Keratinocyte (primary cell): ENCODE data around the gene FITM2. TPM values are rescaled to one million over a fixed set of nuclear protein-coding genes. Genes with fewer than 3 reads are reported as not detected.

Source experiments
- DNase-seq: peaks from one replicate; pipeline ENCODE4 v3.0.0-alpha.2; 2011; ENCODE audit warnings: low read depth, missing footprints, low spot score
- FAIRE-seq: peaks from 2 replicates; lab custom pipeline; 2011; peaks lifted over from hg19 to GRCh38; lab: Jason Lieb, UNC
- H2AFZ ChIP-seq: 2 replicates; pipeline ENCODE4 v1.6.0; 2012; ENCODE audit warnings: low read length, control low read depth, inconsistent platforms; ENCODE audit not compliant: control insufficient read depth
- H3K27ac ChIP-seq: 2 replicates; pipeline ENCODE4 v1.5.1; 2011; ENCODE audit warnings: low read length; ENCODE audit not compliant: control insufficient read depth, insufficient read depth
- H3K27me3 ChIP-seq: 3 replicates; pipeline ENCODE4 v1.6.0; 2011; ENCODE audit warnings: low read length; ENCODE audit not compliant: control insufficient read depth, insufficient read depth; ENCODE audit errors: extremely low read depth
- H3K36me3 ChIP-seq, 2 experiments: 2 replicates in 1 of 2; 3 replicates in 1 of 2; pipeline ENCODE4 v1.5.1; 2011; ENCODE audit warnings: low read length in 2 of 2, mild to moderate bottlenecking in 1 of 2; ENCODE audit not compliant: control insufficient read depth in 2 of 2, insufficient read depth in 2 of 2; ENCODE audit errors: extremely low read depth in 1 of 2
- H3K4me1 ChIP-seq: 3 replicates; pipeline ENCODE4 v1.5.1; 2011; ENCODE audit warnings: low read length; ENCODE audit not compliant: control insufficient read depth, insufficient read depth; ENCODE audit errors: extremely low read depth
- H3K4me2 ChIP-seq: 3 replicates; pipeline ENCODE4 v1.6.0; 2011; ENCODE audit warnings: low read depth, low read length; ENCODE audit not compliant: control insufficient read depth, insufficient read depth; ENCODE audit errors: extremely low read depth
- H3K4me3 ChIP-seq, 3 experiments: fragments of 200-600 bp in 1 of 3; sonication (generic) in 1 of 3; 2 replicates in 2 of 3; 3 replicates in 1 of 3; pipeline ENCODE4 v1.5.1; 2011 to 2016; ENCODE audit warnings: low read length in 3 of 3, mild to moderate bottlenecking in 3 of 3, control low read depth in 2 of 3, inconsistent platforms in 1 of 3, low read depth in 1 of 3, mixed read lengths in 1 of 3, mixed run types in 1 of 3, moderate library complexity in 1 of 3; ENCODE audit not compliant: control insufficient read depth in 2 of 3, insufficient read depth in 2 of 3; ENCODE audit errors: extremely low read depth in 1 of 3
- H3K79me2 ChIP-seq: 2 replicates; pipeline ENCODE4 v1.6.0; 2012; ENCODE audit warnings: low read length; ENCODE audit not compliant: control insufficient read depth, insufficient read depth
- H3K9ac ChIP-seq: 3 replicates; pipeline ENCODE4 v1.6.0; 2011; ENCODE audit warnings: low read length; ENCODE audit not compliant: control insufficient read depth, insufficient read depth; ENCODE audit errors: extremely low read depth
- H3K9me1 ChIP-seq: 3 replicates; pipeline ENCODE4 v1.6.0; 2011; ENCODE audit warnings: low read length; ENCODE audit not compliant: control insufficient read depth, insufficient read depth; ENCODE audit errors: extremely low read depth
- H3K9me3 ChIP-seq: 2 replicates; pipeline ENCODE4 v1.5.1; 2012; ENCODE audit warnings: low read depth, low read length; ENCODE audit not compliant: control insufficient read depth
- H4K20me1 ChIP-seq: 3 replicates; pipeline ENCODE4 v1.6.0; 2011; ENCODE audit warnings: low read length; ENCODE audit not compliant: control insufficient read depth, insufficient read depth; ENCODE audit errors: extremely low read depth
- CTCF ChIP-seq, 3 experiments: IDR thresholded peaks in 1 of 3; conservative IDR thresholded peaks in 1 of 3; optimal IDR thresholded peaks in 1 of 3; 2 replicates in 2 of 3; 3 replicates in 1 of 3; pipeline versions ENCODE3 to v1.5.1; 2011; ENCODE audit warnings: low read length in 3 of 3, mild to moderate bottlenecking in 3 of 3, moderate library complexity in 2 of 3, control low read depth in 1 of 3, inconsistent platforms in 1 of 3; ENCODE audit not compliant: insufficient read depth in 2 of 3; ENCODE audit errors: extremely low read depth in 1 of 3
- EZH2 ChIP-seq: IDR thresholded peaks from one replicate; pipeline ENCODE4 v1.6.1; 2012; ENCODE audit warnings: inconsistent platforms, mild to moderate bottlenecking, low read length, moderate library complexity
- dilution Hi-C: fragments of 300-500 bp; cut with MboI; formaldehyde crosslinking; loops from one replicate; pipeline ENCODE4 v1.7.0; 2020; ENCODE audit warnings: low sequenced_read_pairs; ENCODE audit not compliant: extremely low pct_ligation_motif_present
- polyA plus RNA-seq, 5 experiments: library from polyadenylated mRNA; depleted of rRNA in 3 of 5; stranded (reverse) in 3 of 5; stranded (forward) in 1 of 5; unstranded in 1 of 5; fragments of >200 nt; gene quantifications; 1 replicate in 1 of 5; 2 replicates in 3 of 5; 3 replicates in 1 of 5; pipeline versions ENCODE4 v1.2.1 to v1.2.3, GENCODE V29; 2011 to 2012; ENCODE audit warnings: missing spikeins in 2 of 5, low read depth in 1 of 5, low replicate concordance in 1 of 5

The FITM2 gene
- polyA plus RNA-seq, 1 donor (not counting 4 experiments of a cell fraction or from before 2014, with no cell fraction given), result 2.9 TPM

GRCh38 chr20:44291754-44292153 lies 19.2 kb downstream of the FITM2 start:
- no peaks in the 10 kb centered on the region for H3K36me3 ChIP-seq
- H3K4me1 ChIP-seq, result no peaks in the 10 kb centered on the region
- H3K27ac ChIP-seq, result no peak overlapping the region
- TF ChIP-seq CTCF (optimal IDR thresholded peaks at IDR 0.05 in 1 of 3, IDR thresholded peaks at IDR 0.05 in 1 of 3, conservative IDR thresholded peaks at IDR 0.05 in 1 of 3; ENCODE audit: extremely low read depth in 1 of 3, insufficient read depth in 2 of 3, low read length in 3 of 3) (no peak), EZH2 (no peak)
- H4K20me1 ChIP-seq, result no peaks in the 10 kb centered on the region
- no peaks in the 10 kb centered on the region for H3K9me3 ChIP-seq
- DNase-seq (no peak), FAIRE-seq (no peak)
- H3K27me3 ChIP-seq, result no peaks in the 10 kb centered on the region
- H3K79me2 ChIP-seq, result no peaks in the 10 kb centered on the region
- no peak overlapping the region for H2AFZ ChIP-seq
- H3K9me1 ChIP-seq, result no peaks in the 10 kb centered on the region
- no peak overlapping the region for H3K9ac ChIP-seq
- H3K4me3 ChIP-seq, result no peak overlapping the region
- H3K4me2 ChIP-seq, result no peak overlapping the region
- dilution Hi-C loops, result no loop called here

DNA sequence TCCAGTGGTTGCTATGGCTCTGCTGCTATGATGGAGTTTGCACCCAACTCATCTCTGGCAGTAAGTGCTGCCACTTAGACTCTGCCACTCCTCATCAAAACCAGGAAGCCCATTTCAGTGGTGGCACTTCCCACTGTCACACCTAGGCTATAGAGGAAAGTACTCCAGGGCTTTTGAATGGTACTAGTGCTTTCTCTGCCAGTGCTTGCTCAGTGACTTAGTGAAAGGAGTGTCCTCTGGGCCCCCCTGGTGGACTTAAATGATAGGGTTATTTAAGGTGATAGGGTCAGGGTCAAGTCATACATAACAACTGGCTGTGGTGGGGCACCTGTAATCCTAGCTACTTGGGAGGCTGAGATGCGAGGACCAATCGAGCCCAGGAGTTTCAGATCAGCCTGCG lies 22.8 kb downstream of the FITM2 start:
- Histone ChIP-seq H3K4me1 (no peaks in the 10 kb centered on the region), H3K27ac (no peak overlapping the region), H3K4me3 (no peak overlapping the region), H3K4me2 (no peak overlapping the region), H3K9me1 (no peaks in the 10 kb centered on the region), H3K36me3 (no peaks in the 10 kb centered on the region), H3K9me3 (no peaks in the 10 kb centered on the region), H3K9ac (no peak overlapping the region), H2AFZ (no peak overlapping the region), H3K27me3 (no peaks in the 10 kb centered on the region), H3K79me2 (no peaks in the 10 kb centered on the region), H4K20me1 (no peaks in the 10 kb centered on the region)
- dilution Hi-C loops, result no loop called here
- no peak for FAIRE-seq
- TF ChIP-seq CTCF (optimal IDR thresholded peaks at IDR 0.05 in 1 of 3, IDR thresholded peaks at IDR 0.05 in 1 of 3, conservative IDR thresholded peaks at IDR 0.05 in 1 of 3; ENCODE audit: extremely low read depth in 1 of 3, insufficient read depth in 2 of 3, low read length in 3 of 3) (no peak), EZH2 (no peak)
- no peak for DNase-seq
